Thoracic aorta (tissue), 2 donors: ENCODE data around the gene FSTL4. TPM values are rescaled to one million over a fixed set of nuclear protein-coding genes. Genes with fewer than 3 reads are reported as not detected.
"Not testable (repeated sequence)": the region's sequence is repeated elsewhere in the genome, so short reads cannot be mapped to it uniquely, and the experiment has no call there.

ENCODE experiments used
- ATAC-seq: fragments of 150-250 bp; one replicate; pipeline ENCODE4 v1.8.0; 2017; ENCODE audit warnings: low read depth; ENCODE audit not compliant: insufficient number of reproducible peaks, low FRiP score
- DNase-seq: peaks from one replicate; pipeline ENCODE4 v3.0.0-alpha.2; 2020; ENCODE audit warnings: low spot score
- H3K27ac ChIP-seq, 2 donors: fragments of 200-600 bp; sonication (generic); 1 replicate in 1 of 2; 2 replicates in 1 of 2; pipeline ENCODE4 v1.5.1; 2016; ENCODE audit warnings: mild to moderate bottlenecking in 2 of 2, moderate library complexity in 2 of 2
- H3K27me3 ChIP-seq: fragments of 200-600 bp; sonication (generic); replicated peaks from 2 replicates; pipeline ENCODE4 v1.6.0; 2016; ENCODE audit warnings: mild to moderate bottlenecking; ENCODE audit not compliant: insufficient read depth
- H3K36me3 ChIP-seq: fragments of 200-600 bp; sonication (generic); one replicate; pipeline ENCODE4 v1.5.1; 2016
- H3K4me1 ChIP-seq, 2 donors: fragments of 200-600 bp; sonication (generic); 1 replicate in 1 of 2; 2 replicates in 1 of 2; pipeline versions ENCODE4 v1.5.1 to v1.6.0; 2016; ENCODE audit warnings: low read depth in 2 of 2, mild to moderate bottlenecking in 1 of 2; ENCODE audit not compliant: control insufficient read depth in 1 of 2
- H3K4me3 ChIP-seq: fragments of 200-600 bp; sonication (generic); 2 replicates; pipeline ENCODE4 v1.5.1; 2016; ENCODE audit warnings: mild to moderate bottlenecking
- H3K9me3 ChIP-seq: fragments of 200-600 bp; sonication (generic); 2 replicates; pipeline ENCODE4 v1.5.1; 2016
- CTCF ChIP-seq: fragments of 200-600 bp; sonication (generic); IDR thresholded peaks from one replicate; pipeline ENCODE4 v1.5.1; 2019; ENCODE audit warnings: antibody characterized with exemption
- total RNA-seq, 2 donors: library from RNA; depleted of rRNA; stranded (reverse); fragments of >200 nt; gene quantifications; one replicate each; pipeline versions ENCODE4 v1.1.0 to v1.2.3, GENCODE V29; 2016

Gene FSTL4
- total RNA-seq, 2 donors from 2014 or later = not detected

DNA sequence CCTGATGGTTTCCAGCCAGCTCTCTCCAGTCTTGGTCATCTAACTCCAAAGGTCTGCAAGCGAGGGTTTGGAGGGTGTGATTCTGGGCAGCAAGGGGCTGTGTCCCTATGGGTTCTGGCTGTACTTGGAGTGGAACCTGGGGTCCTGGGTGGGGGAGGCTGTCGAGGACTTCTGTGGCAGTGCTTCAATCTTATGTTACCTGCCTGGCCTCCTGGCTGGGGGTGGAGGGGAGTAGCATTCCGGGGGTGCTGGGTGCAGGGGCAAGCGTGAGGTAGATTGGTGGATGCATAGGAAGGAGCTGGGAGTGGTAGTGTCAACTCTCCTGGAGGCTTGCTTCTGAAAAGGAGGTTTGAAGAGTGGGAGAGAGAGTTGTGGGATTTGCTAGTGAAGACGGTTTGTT lies 417.1 kb downstream of the FSTL4 start:
- no peak overlapping the region for H3K4me3 ChIP-seq
- H3K4me1 ChIP-seq = no peaks in the 10 kb centered on the region
- DNase-seq = no peak
- ATAC-seq = no peak
- H3K36me3 ChIP-seq = no peaks in the 10 kb centered on the region
- no peak for TF ChIP-seq CTCF
- H3K27me3 ChIP-seq = no peaks in the 10 kb centered on the region
- H3K9me3 ChIP-seq = no peaks in the 10 kb centered on the region
- H3K27ac ChIP-seq = no peak overlapping the region

DNA sequence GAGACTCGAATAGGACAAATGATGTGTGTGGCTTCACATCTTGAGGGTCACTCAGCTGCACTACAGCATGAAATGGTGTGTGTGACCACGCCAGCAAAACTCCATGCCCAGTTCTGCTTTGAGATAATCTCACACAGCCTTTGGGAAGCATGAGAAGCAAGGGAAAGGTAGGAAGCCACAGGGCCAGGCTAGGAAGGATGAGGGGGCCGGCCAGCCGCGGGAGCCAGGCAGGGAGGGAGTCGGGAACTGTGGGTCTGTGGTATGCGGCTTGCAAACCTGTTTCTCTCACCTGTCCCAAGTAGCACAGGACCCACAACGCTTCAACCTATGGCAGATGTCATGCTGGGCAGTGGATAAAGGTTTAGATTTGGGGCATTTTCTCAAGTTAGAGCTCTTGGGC lies 418.5 kb downstream of the FSTL4 start:
- DNase-seq (no peak), ATAC-seq (no peak)
- no peak for TF ChIP-seq CTCF
- Histone ChIP-seq H3K9me3 (no peaks in the 10 kb centered on the region), H3K36me3 (no peaks in the 10 kb centered on the region), H3K27me3 (no peaks in the 10 kb centered on the region), H3K4me1 (no peaks in the 10 kb centered on the region), H3K27ac (no peak overlapping the region), H3K4me3 (no peak overlapping the region)

DNA sequence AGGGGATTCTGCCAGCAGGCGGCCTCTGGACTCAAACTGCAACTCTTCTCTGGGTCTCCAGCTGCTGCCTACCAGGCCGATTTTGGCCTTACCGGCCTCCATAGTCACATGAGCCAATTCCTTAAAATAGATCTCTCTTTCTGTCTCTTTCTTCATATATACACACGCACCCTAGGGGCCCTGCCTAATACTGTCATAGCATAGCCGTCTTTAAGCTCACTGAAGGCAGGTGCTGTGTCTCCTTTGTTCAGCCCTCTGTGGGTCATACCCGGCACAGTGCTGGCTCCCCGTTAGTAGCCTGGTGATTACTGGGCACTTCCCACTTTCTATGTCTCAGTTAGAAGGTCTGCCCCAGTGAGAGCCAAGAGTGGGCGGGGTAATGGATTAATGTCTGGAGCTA lies 419.6 kb downstream of the FSTL4 start:
- DNase-seq = no peak
- Histone ChIP-seq H3K27me3 (no peaks in the 10 kb centered on the region), H3K9me3 (no peaks in the 10 kb centered on the region), H3K27ac (no peak overlapping the region), H3K4me3 (no peak overlapping the region), H3K4me1 (no peaks in the 10 kb centered on the region), H3K36me3 (no peaks in the 10 kb centered on the region)
- TF ChIP-seq CTCF = no peak
- ATAC-seq = no peak

DNA sequence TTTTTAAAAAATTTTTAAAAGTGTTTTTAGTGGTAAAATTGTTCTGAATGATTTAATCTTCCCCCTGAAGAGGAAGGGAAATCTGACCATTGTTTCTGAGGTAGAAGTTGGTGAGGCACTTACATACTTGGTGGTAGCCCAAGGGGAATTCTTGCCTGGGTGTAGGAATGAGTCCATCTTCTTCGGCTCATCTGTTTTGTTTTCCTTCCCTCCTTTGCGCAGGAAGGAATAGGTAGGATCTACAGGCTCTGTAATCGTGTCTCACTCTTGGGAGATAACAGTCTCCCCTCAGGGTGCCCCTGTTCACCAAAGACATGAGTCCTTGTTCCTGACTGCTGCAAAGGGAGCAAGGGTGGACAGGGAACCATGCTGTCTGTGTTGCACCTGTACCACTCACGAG lies 422.5 kb downstream of the FSTL4 start:
- Histone ChIP-seq H3K4me1 (no peaks in the 10 kb centered on the region), H3K9me3 (no peaks in the 10 kb centered on the region), H3K27ac (no peak overlapping the region), H3K4me3 (no peak overlapping the region), H3K27me3 (no peaks in the 10 kb centered on the region), H3K36me3 (no peaks in the 10 kb centered on the region)
- no peak for ATAC-seq
- TF ChIP-seq CTCF = no peak
- no peak for DNase-seq

DNA sequence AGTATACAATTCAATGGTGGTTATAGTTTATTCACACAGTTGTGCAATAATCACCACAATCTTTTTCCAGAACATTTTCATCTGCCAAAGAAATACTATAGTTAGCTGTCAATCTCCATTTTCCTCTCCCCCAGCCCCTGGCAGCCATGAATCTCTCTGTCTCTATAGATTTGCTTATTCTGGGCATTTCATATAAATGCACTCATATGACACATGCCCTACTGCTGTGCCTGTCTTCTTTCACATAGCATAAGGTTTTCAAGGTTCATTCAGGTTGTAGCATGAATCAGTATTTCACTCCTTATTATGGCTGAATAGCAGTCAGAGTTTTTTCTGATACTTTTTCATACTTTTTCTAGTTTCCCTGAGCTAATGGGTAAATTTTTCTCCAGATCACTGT lies 432.9 kb downstream of the FSTL4 start:
- H3K9me3 ChIP-seq = no peaks in the 10 kb centered on the region
- H3K4me3 ChIP-seq = no peak overlapping the region
- ATAC-seq (no peak), DNase-seq (no peak)
- H3K4me1 ChIP-seq = no peaks in the 10 kb centered on the region
- no peaks in the 10 kb centered on the region for H3K27me3 ChIP-seq
- no peak for TF ChIP-seq CTCF
- no peaks in the 10 kb centered on the region for H3K36me3 ChIP-seq
- no peak overlapping the region for H3K27ac ChIP-seq

GRCh38 chr5:133170756-133171387 lies 441.5 kb downstream of the FSTL4 start:
- DNase-seq, H3K4me1 ChIP-seq, H3K4me3 ChIP-seq, H3K27ac ChIP-seq, H3K9me3 ChIP-seq, H3K27me3 ChIP-seq, ATAC-seq, H3K36me3 ChIP-seq: not testable (repeated sequence)
